ENCODE measurements around the gene FAM13A. TPM values are rescaled to one million over a fixed set of nuclear protein-coding genes. Genes with fewer than 3 reads are reported as not detected.

The FAM13A gene
- total and polyA plus RNA-seq, 2 donors (not counting 1 experiment from before 2014, with no cell fraction given) = 0.51 to 2.1 TPM

DNA sequence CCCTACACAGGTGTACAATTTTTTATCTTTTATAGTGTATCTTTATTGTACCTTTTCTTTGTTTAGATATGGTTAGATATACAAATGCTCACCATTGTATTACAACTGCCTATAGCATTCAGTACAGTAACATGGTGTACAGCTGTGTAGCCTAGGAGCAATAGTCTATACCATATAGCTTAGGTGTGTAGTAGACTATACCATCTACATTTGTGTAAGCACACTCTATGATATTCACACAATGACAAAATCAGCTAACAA is 80.3 kb downstream of the FAM13A start:
- H3K36me3 ChIP-seq (replicated peaks in 1 of 2; ENCODE audit: control extremely low read depth in 1 of 2, control insufficient read depth in 1 of 2, extremely low read depth in 1 of 2, insufficient read depth in 2 of 2, low read length in 1 of 2) = no peaks in the 10 kb centered on the region
- no peaks in the 10 kb centered on the region for H3K9me3 Mint-ChIP-seq (ENCODE audit: insufficient read depth)
- peaks cover 4% of the 10 kb centered on the region for H3K27me3 Mint-ChIP-seq
- TF ChIP-seq, protein P1, sequence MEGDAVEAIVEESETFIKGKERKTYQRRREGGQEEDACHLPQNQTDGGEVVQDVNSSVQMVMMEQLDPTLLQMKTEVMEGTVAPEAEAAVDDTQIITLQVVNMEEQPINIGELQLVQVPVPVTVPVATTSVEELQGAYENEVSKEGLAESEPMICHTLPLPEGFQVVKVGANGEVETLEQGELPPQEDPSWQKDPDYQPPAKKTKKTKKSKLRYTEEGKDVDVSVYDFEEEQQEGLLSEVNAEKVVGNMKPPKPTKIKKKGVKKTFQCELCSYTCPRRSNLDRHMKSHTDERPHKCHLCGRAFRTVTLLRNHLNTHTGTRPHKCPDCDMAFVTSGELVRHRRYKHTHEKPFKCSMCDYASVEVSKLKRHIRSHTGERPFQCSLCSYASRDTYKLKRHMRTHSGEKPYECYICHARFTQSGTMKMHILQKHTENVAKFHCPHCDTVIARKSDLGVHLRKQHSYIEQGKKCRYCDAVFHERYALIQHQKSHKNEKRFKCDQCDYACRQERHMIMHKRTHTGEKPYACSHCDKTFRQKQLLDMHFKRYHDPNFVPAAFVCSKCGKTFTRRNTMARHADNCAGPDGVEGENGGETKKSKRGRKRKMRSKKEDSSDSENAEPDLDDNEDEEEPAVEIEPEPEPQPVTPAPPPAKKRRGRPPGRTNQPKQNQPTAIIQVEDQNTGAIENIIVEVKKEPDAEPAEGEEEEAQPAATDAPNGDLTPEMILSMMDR (IDR thresholded peaks at IDR 0.05) = no peak
- TF ChIP-seq EZH2 (IDR thresholded peaks at IDR 0.05; ENCODE audit: borderline replicate concordance, insufficient read depth, low read depth, low read length, poor library complexity, severe bottlenecking) = no peak
- POLR2A ChIA-PET = no interaction called here
- H3K4me1 ChIP-seq (ENCODE audit: control insufficient read depth in 2 of 2, insufficient read depth in 2 of 2, low read length in 2 of 2) = no peaks in the 10 kb centered on the region
- no peak overlapping the region for H2AFZ ChIP-seq (ENCODE audit: insufficient read depth, low read depth, low read length, poor library complexity, severe bottlenecking)
- CTCF ChIA-PET = no interaction called here
- intact Hi-C loops (cut with micrococcal nuclease) = no loop called here
- H3K27ac ChIP-seq (ENCODE audit: low read length in 2 of 2) = no peak overlapping the region
- no peaks in the 10 kb centered on the region for H3K27me3 ChIP-seq (replicated peaks in 1 of 4; ENCODE audit: control extremely low read depth in 1 of 4, control insufficient read depth in 3 of 4, insufficient read depth in 4 of 4, low read length in 3 of 4)
- H4K20me1 ChIP-seq (ENCODE audit: control insufficient read depth, insufficient read depth, low read length, poor library complexity, severe bottlenecking) = no peaks in the 10 kb centered on the region
- no peak for ATAC-seq (ENCODE audit: low read depth)
- peaks cover 0 to 3% (median 0%) of the 10 kb centered on the region in 3 donors for H3K9me3 ChIP-seq (ENCODE audit: control extremely low read depth in 1 of 3, control insufficient read depth in 2 of 3, insufficient read depth in 1 of 3, low read length in 2 of 3)
- H3K4me1 Mint-ChIP-seq = no peaks in the 10 kb centered on the region
- H3K4me3 ChIP-seq (ENCODE audit: control extremely low read depth in 1 of 5, extremely low read depth in 1 of 5, insufficient read depth in 1 of 5, low read depth in 2 of 5, low read length in 4 of 5) = no peak overlapping the region
- no peak overlapping the region for H3K9ac ChIP-seq (ENCODE audit: low read length)
- H3K4me2 ChIP-seq (replicated peaks; ENCODE audit: low read depth, low read length, poor library complexity, severe bottlenecking) = no peak overlapping the region
- no peak overlapping the region for H3K27ac Mint-ChIP-seq
- DNase-seq = no peak
- H3K4me3 Mint-ChIP-seq = no peak overlapping the region
- H3K79me2 ChIP-seq (ENCODE audit: control insufficient read depth, insufficient read depth, low read length) = no peaks in the 10 kb centered on the region

DNA sequence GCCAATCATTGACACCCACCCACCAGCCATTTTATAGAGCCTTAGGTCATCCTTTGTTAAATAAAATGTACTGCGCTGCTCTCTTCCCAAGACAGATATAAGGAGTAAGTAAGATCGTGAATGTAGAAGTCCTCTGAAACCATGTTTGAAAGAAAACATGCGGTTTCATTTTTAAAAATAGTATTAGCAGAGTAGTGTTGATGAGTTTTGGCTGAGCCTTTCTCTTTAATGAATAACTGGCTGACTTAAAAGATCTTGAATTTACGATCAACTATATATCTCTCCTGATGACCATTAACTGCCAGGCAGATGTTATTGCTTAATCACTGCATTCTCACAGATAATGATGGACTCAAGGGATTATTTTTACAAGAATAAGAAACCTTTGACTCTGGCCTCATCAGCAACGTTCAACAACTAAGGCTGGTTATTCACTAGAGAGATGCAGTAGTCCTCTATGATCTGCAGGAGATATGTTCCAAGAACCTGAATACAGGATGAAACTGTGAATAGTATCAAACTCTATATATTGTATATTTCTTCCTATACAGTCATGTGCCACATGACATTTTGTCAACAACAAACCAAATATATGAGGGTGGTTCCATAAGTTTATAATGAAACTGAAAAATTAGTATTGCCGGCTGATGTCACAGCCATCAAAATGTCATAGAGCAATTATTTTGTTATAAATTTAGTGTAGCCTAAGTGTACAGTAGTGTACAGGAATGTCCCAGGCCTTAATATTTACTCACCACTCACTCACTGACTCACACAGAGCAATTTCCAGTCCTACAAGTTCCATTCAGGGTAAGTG is 80.8 kb downstream of the FAM13A start:
- Histone ChIP-seq H3K27me3 (replicated peaks in 1 of 4; ENCODE audit: control extremely low read depth in 1 of 4, control insufficient read depth in 3 of 4, insufficient read depth in 4 of 4, low read length in 3 of 4) (no peaks in the 10 kb centered on the region), H3K36me3 (replicated peaks in 1 of 2; ENCODE audit: control extremely low read depth in 1 of 2, control insufficient read depth in 1 of 2, extremely low read depth in 1 of 2, insufficient read depth in 2 of 2, low read length in 1 of 2) (no peaks in the 10 kb centered on the region), H3K9me3 (ENCODE audit: control extremely low read depth in 1 of 3, control insufficient read depth in 2 of 3, insufficient read depth in 1 of 3, low read length in 2 of 3) (peaks cover 0 to 3% (median 0%) of the 10 kb centered on the region in 3 donors), H2AFZ (ENCODE audit: insufficient read depth, low read depth, low read length, poor library complexity, severe bottlenecking) (no peak overlapping the region), H3K4me2 (replicated peaks; ENCODE audit: low read depth, low read length, poor library complexity, severe bottlenecking) (no peak overlapping the region), H3K4me3 (ENCODE audit: control extremely low read depth in 1 of 5, extremely low read depth in 1 of 5, insufficient read depth in 1 of 5, low read depth in 2 of 5, low read length in 4 of 5) (no peak overlapping the region), H3K4me1 (ENCODE audit: control insufficient read depth in 2 of 2, insufficient read depth in 2 of 2, low read length in 2 of 2) (no peaks in the 10 kb centered on the region), H3K79me2 (ENCODE audit: control insufficient read depth, insufficient read depth, low read length) (no peaks in the 10 kb centered on the region), H3K27ac (ENCODE audit: low read length in 2 of 2) (no peak overlapping the region), H4K20me1 (ENCODE audit: control insufficient read depth, insufficient read depth, low read length, poor library complexity, severe bottlenecking) (no peaks in the 10 kb centered on the region), H3K9ac (ENCODE audit: low read length) (no peak overlapping the region)
- Mint-ChIP-seq H3K27me3 (peaks cover 4% of the 10 kb centered on the region), H3K4me3 (no peak overlapping the region), H3K9me3 (ENCODE audit: insufficient read depth) (no peaks in the 10 kb centered on the region), H3K4me1 (no peaks in the 10 kb centered on the region), H3K27ac (no peak overlapping the region)
- 100% methylated on average over 1 of the region's 6 CpGs for WGBS (ENCODE audit: insufficient coverage)
- ChIA-PET POLR2A (no interaction called here), CTCF (no interaction called here)
- intact Hi-C loops (cut with micrococcal nuclease) = no loop called here
- no peak for ATAC-seq (ENCODE audit: low read depth)
- no peak for TF ChIP-seq EZH2 (IDR thresholded peaks at IDR 0.05; ENCODE audit: borderline replicate concordance, insufficient read depth, low read depth, low read length, poor library complexity, severe bottlenecking)
- TF ChIP-seq, protein P1 (IDR thresholded peaks at IDR 0.05) = no peak
- DNase-seq = no peak
